Thyroid gland (tissue), 4 donors: ENCODE data around the gene ADAMTS6. TPM values are rescaled to one million over a fixed set of nuclear protein-coding genes. Genes with fewer than 3 reads are reported as not detected.

Source experiments
- DNase-seq, 2 donors: peaks; one replicate each; pipeline ENCODE4 v3.0.0-alpha.2; 2019
- H3K27ac ChIP-seq, 3 donors: fragments of 200-600 bp; sonication (generic); 1 replicate in 2 of 3; 2 replicates in 1 of 3; pipeline ENCODE4 v1.5.1; 2016 to 2019; ENCODE audit warnings: mild to moderate bottlenecking in 1 of 3, moderate library complexity in 1 of 3
- H3K27me3 ChIP-seq: fragments of 200-600 bp; sonication (generic); one replicate; pipeline ENCODE4 v1.5.1; 2019
- H3K36me3 ChIP-seq, 2 donors: fragments of 200-600 bp; sonication (generic); one replicate each; pipeline ENCODE4 v1.5.1; 2016 to 2019
- H3K4me1 ChIP-seq, 2 donors: fragments of 200-600 bp; sonication (generic); one replicate each; pipeline ENCODE4 v1.5.1; 2017 to 2019
- H3K4me3 ChIP-seq, 3 donors: fragments of 200-600 bp; sonication (generic); replicated peaks in 1 of 3; 1 replicate in 2 of 3; 2 replicates in 1 of 3; pipeline ENCODE4 v1.5.1; 2016; ENCODE audit warnings: mild to moderate bottlenecking in 1 of 3
- H3K9me3 ChIP-seq: fragments of 200-600 bp; sonication (generic); one replicate; pipeline ENCODE4 v1.5.1; 2017
- CTCF ChIP-seq, 6 experiments: fragments of 200-600 bp in 3 of 6; fragments of 450-650 bp in 3 of 6; sonication (generic) in 3 of 6; IDR thresholded peaks; one replicate each; pipeline ENCODE4 v1.5.1; 2016 to 2019; ENCODE audit warnings: antibody characterized with exemption in 6 of 6, mild to moderate bottlenecking in 2 of 6, inconsistent platforms in 1 of 6, moderate library complexity in 1 of 6
- POLR2A ChIP-seq, 2 donors: fragments of 450-650 bp; IDR thresholded peaks; one replicate each; pipeline ENCODE4 v1.6.1; 2017; ENCODE audit warnings: antibody characterized with exemption in 2 of 2, mild to moderate bottlenecking in 2 of 2, moderate library complexity in 1 of 2
- WGBS, 2 donors: methylation state at CpG; one replicate each; pipeline ENCODE4 v1.1.5; 2017; 5-methylcytosine and 5-hydroxymethylcytosine counted together
- intact Hi-C: fragments of 100-400 bp; cut with DNase I; formaldehyde crosslinking; loops from one replicate; pipeline ENCODE4 v1.15.1; 2023
- total RNA-seq, 4 donors: library from RNA; depleted of rRNA; stranded (reverse); fragments of >200 nt; gene quantifications; one replicate each; pipeline ENCODE4 v1.2.3, GENCODE V29; 2016

ADAMTS6 gene
- total RNA-seq, 4 donors from 2014 or later, result 1.0 to 3.4 (median 3.3) TPM

GRCh38 chr5:65197531-65198455 lies 283.9 kb downstream of the ADAMTS6 start:
- no peaks in the 10 kb centered on the region for H3K27me3 ChIP-seq

GRCh38 chr5:65194871-65195270 lies 286.8 kb downstream of the ADAMTS6 start:
- intact Hi-C loops, result no loop called here
- Histone ChIP-seq H3K27ac (no peak overlapping the region), H3K36me3 (no peaks in the 10 kb centered on the region), H3K27me3 (no peaks in the 10 kb centered on the region), H3K9me3 (no peaks in the 10 kb centered on the region), H3K4me1 (no peaks in the 10 kb centered on the region), H3K4me3 (no peak overlapping the region)
- no peak for DNase-seq
- TF ChIP-seq POLR2A (IDR thresholded peaks at IDR 0.05) (no peak), CTCF (IDR thresholded peaks at IDR 0.05) (no peak)
- 90 to 97% methylated on average over 2 of the region's 2 CpGs for WGBS, 2 donors

More at GRCh38 chr5:65197531-65198455, 283.9 kb downstream of the ADAMTS6 start:
- H3K4me1 ChIP-seq, result no peaks in the 10 kb centered on the region
- no peaks in the 10 kb centered on the region for H3K36me3 ChIP-seq
- no peak overlapping the region for H3K4me3 ChIP-seq
- H3K27ac ChIP-seq, result no peak overlapping the region
- TF ChIP-seq POLR2A (IDR thresholded peaks at IDR 0.05), result no peak
- TF ChIP-seq CTCF (IDR thresholded peaks at IDR 0.05), result no peak
- 86 to 91% methylated on average over 5 of the region's 5 CpGs for WGBS, 2 donors
- intact Hi-C loops, result no loop called here
- DNase-seq, result no peak
- H3K9me3 ChIP-seq, result no peaks in the 10 kb centered on the region

GRCh38 chr5:65192331-65192730 lies 289.4 kb downstream of the ADAMTS6 start:
- intact Hi-C loops, result no loop called here
- H3K36me3 ChIP-seq, result no peaks in the 10 kb centered on the region
- H3K27me3 ChIP-seq, result no peaks in the 10 kb centered on the region
- no peak overlapping the region for H3K4me3 ChIP-seq
- H3K9me3 ChIP-seq, result no peaks in the 10 kb centered on the region
- no peak for TF ChIP-seq POLR2A (IDR thresholded peaks at IDR 0.05)
- no peak for TF ChIP-seq CTCF (IDR thresholded peaks at IDR 0.05)
- H3K4me1 ChIP-seq, result no peaks in the 10 kb centered on the region
- no peak overlapping the region for H3K27ac ChIP-seq
- DNase-seq, result no peak
- WGBS, 2 donors, result 93 to 97% methylated on average over 1 of the region's 1 CpG

GRCh38 chr5:65191554-65192135 lies 290.1 kb downstream of the ADAMTS6 start:
- Histone ChIP-seq H3K27ac (no peak overlapping the region), H3K4me3 (no peak overlapping the region), H3K9me3 (no peaks in the 10 kb centered on the region), H3K27me3 (no peaks in the 10 kb centered on the region), H3K36me3 (no peaks in the 10 kb centered on the region), H3K4me1 (no peaks in the 10 kb centered on the region)
- intact Hi-C loops, result no loop called here
- TF ChIP-seq POLR2A (IDR thresholded peaks at IDR 0.05) (no peak), CTCF (IDR thresholded peaks at IDR 0.05) (no peak)
- DNase-seq, result no peak
